GM12878 (cell line): ENCODE measurements around the gene AGO4.

Experiments
- NR2F1 ChIP-seq: fragments of 450-650 bp; conservative IDR thresholded peaks from 2 replicates; pipeline ENCODE4 v1.6.1; 2017; ENCODE audit warnings: mild to moderate bottlenecking
- POLR2A ChIP-seq: IDR thresholded peaks from 2 replicates; pipeline ENCODE4 v1.6.1; 2011; ENCODE audit warnings: low read depth, mild to moderate bottlenecking, low read length
- TF ChIP-seq, protein P1 (sequence below), 3 experiments: IDR thresholded peaks in 2 of 3; conservative IDR thresholded peaks in 1 of 3; 2 replicates each; pipeline ENCODE4 v1.5.1; 2011; ENCODE audit warnings: low read depth in 3 of 3, low read length in 3 of 3, mild to moderate bottlenecking in 3 of 3, control low read depth in 2 of 3, moderate library complexity in 2 of 3, inconsistent platforms in 1 of 3, mixed read lengths in 1 of 3; ENCODE audit not compliant: control insufficient read depth in 2 of 3, insufficient read depth in 1 of 3; ENCODE audit errors: extremely low read depth in 1 of 3
- TF ChIP-seq, protein P2 (sequence below): IDR thresholded peaks from 2 replicates; pipeline ENCODE4 v1.6.1; 2012; ENCODE audit warnings: low read depth, low read length, improper control_type of control experiment

DNA sequence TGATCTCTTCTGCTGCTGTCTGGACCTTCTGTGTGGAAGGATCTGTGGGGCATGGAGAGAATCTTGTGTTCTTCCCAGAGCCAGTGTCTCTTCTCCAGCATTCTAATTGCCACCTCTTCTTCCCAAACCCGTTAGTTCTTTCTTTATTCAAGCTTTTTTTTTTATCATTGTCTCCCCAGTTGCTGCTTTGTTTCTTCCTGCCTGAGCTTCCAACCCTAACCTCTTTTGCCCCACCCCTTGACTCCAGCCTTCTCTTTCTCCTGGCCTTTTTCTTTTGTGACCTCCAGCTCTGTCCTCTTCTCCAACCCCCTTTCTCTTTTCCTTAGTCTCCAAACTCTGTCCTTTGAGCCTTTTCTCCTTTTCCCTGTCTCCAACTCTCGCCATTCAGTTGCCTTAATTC lies 79.7 kb downstream of the AGO4 start:
- TF ChIP-seq, protein P1, sequence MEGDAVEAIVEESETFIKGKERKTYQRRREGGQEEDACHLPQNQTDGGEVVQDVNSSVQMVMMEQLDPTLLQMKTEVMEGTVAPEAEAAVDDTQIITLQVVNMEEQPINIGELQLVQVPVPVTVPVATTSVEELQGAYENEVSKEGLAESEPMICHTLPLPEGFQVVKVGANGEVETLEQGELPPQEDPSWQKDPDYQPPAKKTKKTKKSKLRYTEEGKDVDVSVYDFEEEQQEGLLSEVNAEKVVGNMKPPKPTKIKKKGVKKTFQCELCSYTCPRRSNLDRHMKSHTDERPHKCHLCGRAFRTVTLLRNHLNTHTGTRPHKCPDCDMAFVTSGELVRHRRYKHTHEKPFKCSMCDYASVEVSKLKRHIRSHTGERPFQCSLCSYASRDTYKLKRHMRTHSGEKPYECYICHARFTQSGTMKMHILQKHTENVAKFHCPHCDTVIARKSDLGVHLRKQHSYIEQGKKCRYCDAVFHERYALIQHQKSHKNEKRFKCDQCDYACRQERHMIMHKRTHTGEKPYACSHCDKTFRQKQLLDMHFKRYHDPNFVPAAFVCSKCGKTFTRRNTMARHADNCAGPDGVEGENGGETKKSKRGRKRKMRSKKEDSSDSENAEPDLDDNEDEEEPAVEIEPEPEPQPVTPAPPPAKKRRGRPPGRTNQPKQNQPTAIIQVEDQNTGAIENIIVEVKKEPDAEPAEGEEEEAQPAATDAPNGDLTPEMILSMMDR (IDR thresholded peaks at IDR 0.05 in 2 of 3, conservative IDR thresholded peaks at IDR 0.05 in 1 of 3; ENCODE audit: control insufficient read depth in 2 of 3, extremely low read depth in 1 of 3, insufficient read depth in 1 of 3, low read depth in 3 of 3, low read length in 3 of 3), result no peak
- TF ChIP-seq, protein P2, sequence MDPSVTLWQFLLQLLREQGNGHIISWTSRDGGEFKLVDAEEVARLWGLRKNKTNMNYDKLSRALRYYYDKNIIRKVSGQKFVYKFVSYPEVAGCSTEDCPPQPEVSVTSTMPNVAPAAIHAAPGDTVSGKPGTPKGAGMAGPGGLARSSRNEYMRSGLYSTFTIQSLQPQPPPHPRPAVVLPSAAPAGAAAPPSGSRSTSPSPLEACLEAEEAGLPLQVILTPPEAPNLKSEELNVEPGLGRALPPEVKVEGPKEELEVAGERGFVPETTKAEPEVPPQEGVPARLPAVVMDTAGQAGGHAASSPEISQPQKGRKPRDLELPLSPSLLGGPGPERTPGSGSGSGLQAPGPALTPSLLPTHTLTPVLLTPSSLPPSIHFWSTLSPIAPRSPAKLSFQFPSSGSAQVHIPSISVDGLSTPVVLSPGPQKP, result no peak
- TF ChIP-seq NR2F1 (no peak), POLR2A (no peak)
